CD4-positive, alpha-beta T cell treated with Interleukin-2 at 100 ng/mL for 4 hours (primary cell): ENCODE measurements around the gene ZBED4.

Source experiments
- DNase-seq: peaks from one replicate; pipeline ENCODE4 v3.0.0-alpha.2; 2020; ENCODE audit warnings: low spot score

ZBED4 gene

GRCh38 chr22:49825944-49826602 lies 27.6 kb upstream of the ZBED4 start:
- peak; percentile 71 for DNase-seq

DNA sequence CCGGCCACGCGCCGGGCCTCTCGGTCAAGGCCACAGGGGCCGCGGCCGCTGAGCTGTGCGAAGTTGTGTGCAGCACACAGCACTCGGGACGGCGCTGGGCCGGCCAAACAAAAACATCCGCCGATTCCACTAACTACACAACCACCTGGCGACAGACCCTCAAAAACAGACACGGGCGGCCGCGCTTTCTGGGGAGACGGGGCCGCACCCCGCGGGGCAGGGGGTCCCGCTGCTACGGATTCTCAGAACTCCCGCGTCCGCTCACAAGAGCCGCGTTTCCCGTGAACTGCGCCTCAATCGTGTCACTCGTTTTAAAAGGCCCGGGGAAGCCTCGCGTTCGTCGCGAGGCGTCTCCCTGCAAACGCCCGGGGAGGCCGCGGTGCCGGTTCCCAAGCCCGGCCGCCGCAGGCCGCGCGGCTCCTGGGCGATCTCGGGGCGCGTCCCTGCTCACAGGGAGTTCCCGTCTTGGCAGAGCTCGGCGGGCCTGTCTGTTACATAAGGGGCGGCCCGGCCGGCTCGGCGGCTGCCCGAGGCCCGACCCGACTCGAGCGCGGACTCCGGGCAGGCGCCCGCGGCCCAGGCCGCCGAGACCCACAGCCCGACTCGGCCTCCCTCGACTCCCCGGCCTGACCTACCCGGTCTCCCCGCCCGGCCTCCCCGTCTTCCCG lies 26.9 kb upstream of the ZBED4 start:
- peak; percentile 44 for DNase-seq

DNA sequence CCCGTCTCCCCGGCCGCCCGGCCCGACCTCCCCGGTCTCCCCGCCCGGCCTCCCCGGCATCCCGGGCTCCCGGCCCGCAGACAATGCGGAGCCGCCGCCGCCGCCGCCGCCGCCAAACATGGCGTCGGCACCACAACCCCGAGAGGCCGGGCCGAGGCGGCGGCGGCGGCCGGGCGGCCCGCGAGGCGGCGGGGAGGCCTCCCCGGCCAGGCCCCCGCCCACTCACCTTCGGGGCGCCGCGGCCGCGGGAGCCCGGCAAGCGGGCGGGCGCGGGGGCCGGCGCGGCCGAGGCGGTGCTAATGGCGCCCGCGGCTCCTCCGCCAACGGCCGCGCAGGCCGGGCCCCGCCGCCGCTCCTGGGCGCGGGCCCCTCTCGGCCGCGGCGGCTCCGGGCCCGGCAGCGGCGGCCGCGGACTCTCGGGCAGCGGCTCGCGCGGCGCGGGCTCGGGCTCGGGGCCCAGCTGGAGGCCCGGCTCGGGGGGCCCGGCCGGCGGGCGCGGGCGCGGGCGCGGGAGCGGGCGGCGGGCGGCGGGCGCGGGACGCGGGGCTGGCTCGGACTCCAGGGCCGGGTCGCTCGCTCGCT lies 26.3 kb upstream of the ZBED4 start:
- no peak for DNase-seq

DNA sequence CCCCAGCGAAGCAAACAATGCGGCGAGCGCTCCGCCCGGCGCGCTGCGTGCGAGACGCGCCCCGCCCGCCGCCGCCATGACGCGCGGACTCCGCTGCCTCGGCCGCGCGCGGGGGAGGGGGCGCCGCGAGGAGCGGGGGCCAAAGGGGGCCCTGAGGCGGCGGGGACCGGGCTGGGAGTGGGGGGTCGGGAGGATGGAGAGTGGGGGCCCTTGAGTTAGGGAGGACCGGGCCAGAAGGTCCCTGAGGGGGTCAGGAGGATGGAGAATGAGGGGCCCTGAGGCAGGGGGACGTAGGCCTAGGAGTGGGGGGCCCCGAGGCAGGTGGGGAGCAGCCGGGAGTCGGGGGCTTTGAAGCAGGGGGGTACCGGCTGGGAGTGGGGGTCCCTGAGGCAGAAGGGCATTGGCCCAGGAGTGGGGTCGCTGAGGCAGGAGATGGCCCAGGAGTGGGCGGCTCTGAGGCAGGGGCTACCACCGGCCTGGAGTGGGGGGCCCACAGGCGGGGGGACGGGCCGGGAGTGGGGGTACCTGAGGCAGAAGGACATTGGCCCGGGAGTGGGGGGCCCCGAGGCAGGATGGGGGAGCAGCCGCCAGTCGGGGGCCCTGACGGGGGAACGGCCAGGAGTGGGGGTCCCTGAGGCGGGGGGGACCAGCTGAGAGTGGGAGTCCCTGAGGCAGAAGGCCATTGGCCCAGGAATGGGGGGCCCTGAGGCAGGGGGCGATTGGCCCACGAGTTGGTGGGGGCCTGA lies 25.6 kb upstream of the ZBED4 start, which contains the start of gene BRD1:
Gene BRD1, minus strand, starts transcription at position 21 of the 746 bp plus-strand sequence. CDS start 3,556 bp downstream, outside the sequence.
- DNase-seq, result peak; percentile 55

- no peak for DNase-seq
These were observed 25.1 kb upstream of the ZBED4 start for GRCh38 chr22:49828599-49828965.

GRCh38 chr22:49829044-49829853 lies 24.4 kb upstream of the ZBED4 start:
- DNase-seq, result no peak

- DNase-seq, result no peak
These were observed 20.2 kb upstream of the ZBED4 start for GRCh38 chr22:49833340-49834007.

DNA sequence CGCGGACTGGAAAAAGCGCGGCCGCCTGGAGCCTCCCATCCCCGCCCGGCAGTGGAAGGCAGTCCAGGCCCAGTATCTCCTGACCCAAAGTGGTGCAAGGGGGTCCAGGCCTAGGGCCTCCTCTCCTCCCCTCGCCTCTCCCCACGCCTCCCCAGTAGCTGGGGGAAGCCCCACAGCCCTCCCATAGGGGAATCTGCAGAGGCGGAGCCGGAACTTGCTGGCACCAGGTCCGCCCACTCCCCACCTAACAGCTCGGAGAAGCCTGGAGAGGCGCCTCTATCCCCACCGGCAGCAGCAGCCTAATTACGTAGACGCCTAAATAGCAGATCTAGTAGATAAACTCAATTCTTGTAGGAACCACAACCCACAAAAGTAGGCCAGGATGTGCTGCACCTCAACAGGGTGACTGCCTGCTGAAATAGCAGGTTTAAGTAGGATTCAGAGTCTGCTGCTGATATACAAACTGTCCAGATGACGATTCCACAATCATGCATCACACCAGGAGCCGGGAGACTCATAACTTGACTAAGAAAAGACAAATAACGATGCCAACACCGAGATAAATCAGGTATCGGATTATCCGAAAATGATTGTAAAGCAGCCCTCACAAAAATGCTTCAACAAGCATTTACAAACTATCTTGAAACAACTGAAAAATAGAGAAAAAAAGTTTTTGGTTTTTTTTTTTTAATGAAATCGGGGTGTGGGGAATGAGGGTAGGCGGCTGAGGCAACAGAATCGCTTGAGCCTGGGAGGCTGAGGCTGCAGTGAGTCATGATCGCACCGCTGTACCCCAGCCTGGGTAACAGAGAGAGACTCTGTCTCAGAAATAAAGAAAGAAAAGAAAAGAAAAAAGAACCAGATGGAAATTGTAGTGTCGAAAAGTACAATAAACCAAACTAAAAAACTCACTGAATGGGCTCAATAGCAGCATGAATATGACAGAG lies 14.6 kb upstream of the ZBED4 start:
- DNase-seq, result peak; percentile 94

DNA sequence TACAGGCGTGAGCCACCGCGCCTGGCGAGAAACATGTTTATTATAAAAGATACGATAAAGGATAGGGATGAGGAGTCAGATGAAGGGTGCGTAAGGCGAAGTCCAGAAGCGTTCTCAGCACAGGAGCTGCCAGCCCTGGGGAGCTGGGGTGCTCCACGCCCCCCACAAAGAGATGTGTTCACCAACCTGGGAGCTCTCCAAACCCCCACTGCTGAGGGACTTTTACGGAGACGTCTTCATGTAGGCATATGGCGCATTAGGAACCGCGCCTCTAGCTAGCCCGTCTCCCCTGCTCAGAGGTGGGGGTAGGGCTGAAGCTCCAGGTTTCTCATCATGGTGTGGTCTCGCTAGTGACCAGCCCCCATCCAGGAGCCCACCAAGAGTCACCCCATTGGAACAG lies 8.4 kb upstream of the ZBED4 start:
- DNase-seq, result no peak

DNA sequence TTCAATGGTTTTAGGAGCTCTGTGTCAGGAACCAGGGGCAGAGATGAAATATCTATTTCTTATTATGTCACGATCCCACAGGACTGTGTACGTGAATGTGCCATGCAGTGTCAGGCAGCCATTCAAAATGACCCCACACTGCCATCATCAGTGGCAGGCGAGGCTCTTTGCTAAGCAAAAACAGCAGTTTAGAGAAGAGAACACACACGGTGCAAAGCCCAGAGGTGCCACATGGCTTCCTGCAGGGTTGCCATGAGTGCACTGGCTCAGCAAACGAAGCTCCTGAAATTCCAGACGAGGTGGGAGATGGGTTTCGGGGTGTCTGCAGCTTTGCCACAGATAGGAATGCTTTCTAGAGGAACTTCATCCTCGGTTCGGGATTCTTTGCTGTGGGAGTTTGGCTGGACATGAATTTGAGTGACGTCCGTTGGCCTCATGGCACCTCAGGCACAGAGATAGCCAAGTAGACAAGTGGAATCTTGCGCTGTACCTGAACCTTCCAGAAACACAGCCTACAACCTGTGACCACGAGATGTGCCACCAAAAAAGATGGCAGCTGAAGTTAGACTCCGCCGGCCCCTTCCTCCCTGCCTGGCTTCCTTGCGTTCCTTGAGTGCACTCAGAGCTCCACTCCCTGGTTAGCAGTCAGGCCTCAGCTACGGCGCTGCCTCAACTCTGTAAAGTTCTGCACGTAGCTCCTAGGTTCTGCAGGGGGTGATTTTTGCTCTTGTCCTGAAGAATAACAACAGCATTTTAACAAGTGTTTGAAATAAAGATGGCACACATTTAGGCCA lies 7.8 kb upstream of the ZBED4 start:
- DNase-seq, result no peak

DNA sequence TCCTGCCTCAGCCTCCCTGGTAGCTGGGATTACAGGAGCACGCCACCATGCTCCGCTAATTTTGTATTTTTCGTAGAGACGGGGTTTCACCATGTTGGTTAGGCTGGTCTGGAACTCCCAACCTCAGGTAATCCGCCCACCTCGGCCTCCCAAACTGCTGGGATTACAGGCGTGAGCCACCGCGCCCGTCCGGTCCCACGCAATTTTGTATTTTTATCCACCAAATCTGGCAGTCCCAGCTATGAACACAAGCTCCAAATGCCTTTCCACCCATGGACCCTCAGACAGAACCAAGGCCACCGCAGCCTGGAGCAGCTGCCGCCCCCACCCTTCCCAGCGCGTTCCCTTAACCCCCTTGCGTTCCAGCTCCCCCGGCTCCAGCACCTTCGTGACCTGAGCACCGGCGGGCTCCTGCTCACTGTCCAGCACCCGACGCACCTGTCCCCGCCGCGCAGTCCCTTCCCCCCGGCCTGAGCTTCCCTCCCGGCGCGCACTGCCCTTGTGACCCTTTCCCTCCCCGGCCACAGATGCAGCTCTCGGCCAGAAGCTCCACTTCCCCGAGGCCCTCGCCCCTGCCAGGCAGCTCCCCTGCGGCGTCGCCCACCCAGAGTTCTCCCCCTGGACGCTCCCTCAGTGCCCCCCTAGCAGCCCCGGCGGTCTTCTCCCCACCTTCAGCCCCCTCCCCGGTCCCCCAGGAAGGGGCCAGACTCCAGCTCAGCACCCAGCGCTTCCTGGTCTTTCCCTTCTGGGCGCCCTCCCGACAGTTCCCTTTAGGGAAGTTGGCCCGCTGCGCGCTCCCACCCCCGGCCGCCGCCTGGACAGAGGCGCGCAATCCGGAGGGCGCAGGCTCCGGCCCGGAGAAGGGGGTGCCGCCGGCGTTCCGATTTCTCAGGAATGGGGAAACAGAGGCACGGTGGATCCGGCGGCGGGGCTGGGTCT lies 5.6 kb upstream of the ZBED4 start:
- DNase-seq, result no peak

DNA sequence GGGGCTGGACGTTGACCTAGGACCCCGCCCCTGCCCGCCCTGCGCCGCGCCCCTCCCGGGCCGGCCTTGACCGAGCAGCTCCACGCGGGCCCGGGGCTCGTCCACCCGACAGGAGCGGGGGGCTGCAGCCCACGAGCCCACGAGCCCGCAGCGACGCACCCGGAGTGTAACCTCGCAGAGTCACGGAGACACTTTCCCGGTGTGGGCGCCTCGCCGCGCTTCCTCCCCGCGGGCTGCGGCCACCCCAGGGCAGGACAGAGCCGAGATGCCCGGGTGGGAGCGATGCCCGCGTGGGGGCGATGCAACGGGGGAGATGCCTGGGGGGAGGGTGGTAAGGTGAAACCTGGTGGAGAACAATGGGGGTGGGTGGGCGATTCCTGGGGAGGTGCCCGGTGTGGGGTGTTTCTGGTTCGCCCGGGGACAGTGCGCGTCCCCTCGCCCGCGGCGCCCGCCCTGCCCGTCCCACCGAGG lies 4.9 kb upstream of the ZBED4 start:
- no peak for DNase-seq

- DNase-seq, result no peak
These were observed 4.3 kb upstream of the ZBED4 start for GRCh38 chr22:49849161-49850020.

DNA sequence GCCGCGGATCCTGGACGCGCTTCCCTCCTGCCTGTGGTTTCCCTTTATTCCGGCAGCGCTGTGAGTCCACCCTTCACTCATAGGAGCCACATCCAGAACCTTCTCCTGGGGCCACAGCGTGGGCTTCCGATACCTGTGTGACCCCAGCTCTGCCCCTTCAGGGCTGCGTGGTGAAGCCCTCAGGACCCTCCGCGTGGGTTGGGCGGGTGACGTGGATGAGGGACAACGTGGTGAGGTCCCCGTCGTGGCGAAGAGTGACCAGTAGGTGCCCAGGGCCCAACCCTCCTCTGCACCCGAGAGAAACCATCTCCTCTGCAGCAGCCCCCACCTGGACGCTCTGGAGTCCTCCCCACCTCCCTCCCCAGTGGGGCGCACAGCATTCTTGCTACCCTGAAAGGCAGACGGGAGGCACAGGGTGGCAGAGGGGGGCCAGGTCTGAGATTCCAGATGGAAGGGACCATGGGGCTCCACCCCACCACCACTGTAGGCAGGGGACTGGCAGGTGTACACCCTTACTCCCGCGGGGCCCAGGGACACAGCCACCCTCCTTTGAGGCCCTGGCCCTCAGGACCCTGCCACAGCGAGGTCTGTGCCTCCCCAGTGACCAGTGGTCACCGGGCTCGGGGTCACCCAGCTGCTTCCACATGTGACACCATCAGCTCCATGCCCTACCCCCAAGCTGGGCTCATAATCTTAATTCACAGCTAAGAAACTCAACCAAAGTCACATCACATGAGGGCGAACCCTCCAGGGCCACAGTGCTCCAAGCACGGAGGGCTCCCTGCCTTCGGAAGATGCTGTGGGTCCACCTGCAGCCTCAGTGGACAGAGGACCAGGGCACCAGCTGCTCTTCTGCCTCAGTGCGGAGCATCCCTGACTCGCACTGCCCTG lies 3.4 kb upstream of the ZBED4 start:
- no peak for DNase-seq

GRCh38 chr22:49850959-49851802 lies 2.5 kb upstream of the ZBED4 start:
- DNase-seq, result no peak
